Omental fat pad (tissue), 4 donors: ENCODE data around the gene NCOR2. TPM values are rescaled to one million over a fixed set of nuclear protein-coding genes. Genes with fewer than 3 reads are reported as not detected.

Source experiments
- ATAC-seq: fragments of 150-250 bp; one replicate; pipeline ENCODE4 v1.9.1; 2016; ENCODE audit warnings: mild to moderate bottlenecking, moderate library complexity; ENCODE audit not compliant: low FRiP score
- DNase-seq: peaks from one replicate; pipeline ENCODE4 v3.0.0-alpha.2; 2019; ENCODE audit warnings: low spot score
- total RNA-seq, 4 donors: library from RNA; depleted of rRNA; stranded (reverse); fragments of >200 nt; gene quantifications; one replicate each; pipeline ENCODE4 v1.1.0, GENCODE V29; 2016
- TF ChIP-seq, protein P1 (sequence below), 3 donors: fragments of 450-650 bp; IDR thresholded peaks; one replicate each; pipeline ENCODE4 v1.5.1; 2016 to 2017; ENCODE audit warnings: antibody characterized with exemption in 3 of 3, mild to moderate bottlenecking in 3 of 3, moderate library complexity in 2 of 3

NCOR2 gene
- total RNA-seq, 4 donors from 2014 or later = 53.4 to 85.3 (median 71.9) TPM

DNA sequence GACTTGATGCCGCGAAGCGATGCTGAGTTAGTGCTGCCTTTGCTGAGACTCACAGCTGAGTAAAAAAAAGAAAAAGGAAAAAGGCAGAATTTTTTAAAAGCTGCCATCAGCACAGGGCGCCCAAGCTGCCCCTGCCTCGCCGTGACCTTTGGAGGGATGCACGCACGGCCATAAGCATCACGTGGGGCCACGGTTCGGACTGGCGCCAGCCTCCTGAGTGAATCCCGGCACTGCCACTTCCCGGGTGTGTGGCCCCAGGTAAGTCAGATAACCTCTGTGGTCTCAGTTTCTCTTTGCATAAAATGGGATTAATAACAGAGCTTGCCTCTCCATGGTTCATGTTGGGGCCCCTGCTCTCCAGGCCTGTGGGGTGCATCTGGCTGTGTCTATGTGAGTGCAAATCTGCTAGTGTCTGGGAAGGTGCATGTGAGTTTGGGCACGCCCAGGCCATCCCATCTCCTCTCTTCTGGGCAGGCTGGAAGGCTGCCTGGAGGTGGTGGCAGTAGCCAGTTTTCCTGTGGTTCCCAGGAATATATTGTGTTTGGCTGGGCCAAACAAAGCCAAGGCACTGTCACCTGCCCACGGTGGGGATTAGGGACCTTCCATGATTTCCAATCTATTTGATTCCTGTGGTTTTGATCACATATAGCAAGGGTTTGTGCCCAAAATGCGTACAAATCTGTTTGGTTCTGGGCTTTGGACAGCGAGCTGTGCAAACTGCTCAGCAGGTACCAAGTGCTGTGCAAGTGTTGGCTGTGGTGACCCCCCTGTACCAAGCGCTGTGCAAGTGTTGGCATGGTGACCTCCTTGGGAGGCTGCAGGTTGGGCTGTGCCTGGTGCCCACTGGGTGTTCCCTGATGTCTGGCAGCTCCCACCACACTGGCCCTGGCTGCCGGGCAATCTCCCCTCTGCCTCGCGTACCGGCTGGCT is 43.5 kb upstream of the NCOR2 start:
- TF ChIP-seq, protein P1, sequence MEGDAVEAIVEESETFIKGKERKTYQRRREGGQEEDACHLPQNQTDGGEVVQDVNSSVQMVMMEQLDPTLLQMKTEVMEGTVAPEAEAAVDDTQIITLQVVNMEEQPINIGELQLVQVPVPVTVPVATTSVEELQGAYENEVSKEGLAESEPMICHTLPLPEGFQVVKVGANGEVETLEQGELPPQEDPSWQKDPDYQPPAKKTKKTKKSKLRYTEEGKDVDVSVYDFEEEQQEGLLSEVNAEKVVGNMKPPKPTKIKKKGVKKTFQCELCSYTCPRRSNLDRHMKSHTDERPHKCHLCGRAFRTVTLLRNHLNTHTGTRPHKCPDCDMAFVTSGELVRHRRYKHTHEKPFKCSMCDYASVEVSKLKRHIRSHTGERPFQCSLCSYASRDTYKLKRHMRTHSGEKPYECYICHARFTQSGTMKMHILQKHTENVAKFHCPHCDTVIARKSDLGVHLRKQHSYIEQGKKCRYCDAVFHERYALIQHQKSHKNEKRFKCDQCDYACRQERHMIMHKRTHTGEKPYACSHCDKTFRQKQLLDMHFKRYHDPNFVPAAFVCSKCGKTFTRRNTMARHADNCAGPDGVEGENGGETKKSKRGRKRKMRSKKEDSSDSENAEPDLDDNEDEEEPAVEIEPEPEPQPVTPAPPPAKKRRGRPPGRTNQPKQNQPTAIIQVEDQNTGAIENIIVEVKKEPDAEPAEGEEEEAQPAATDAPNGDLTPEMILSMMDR (IDR thresholded peaks at IDR 0.05) = no peak
- DNase-seq (no peak), ATAC-seq (no peak)

DNA sequence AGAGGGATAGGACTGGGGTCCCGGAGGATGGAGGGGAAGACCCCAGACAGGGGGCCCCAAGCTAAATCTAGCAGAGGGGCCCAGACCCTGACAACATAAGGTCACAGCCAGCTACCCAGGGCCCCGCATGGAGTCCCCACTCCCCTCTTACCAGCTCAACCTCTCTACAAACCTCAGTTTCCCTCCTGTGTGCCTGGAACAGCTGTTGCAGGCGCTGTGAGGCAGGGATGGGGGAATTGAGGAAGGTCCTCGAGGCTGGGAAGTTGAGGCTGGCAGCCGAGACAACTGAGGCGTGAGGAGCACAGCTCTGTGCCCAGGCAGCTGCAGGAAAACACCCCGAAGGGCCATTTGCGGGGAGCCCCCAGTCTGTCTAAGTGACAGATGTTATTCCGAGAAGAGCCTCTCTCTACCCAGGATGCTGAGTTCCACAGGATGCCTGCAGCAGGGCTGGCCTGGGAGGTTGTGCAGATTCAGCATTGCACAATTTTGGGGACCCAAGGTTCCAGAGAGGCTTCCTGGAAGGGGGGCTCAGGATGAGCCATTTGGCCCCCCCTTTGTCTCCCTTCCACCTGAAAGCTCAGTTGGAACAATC is 42.7 kb upstream of the NCOR2 start:
- DNase-seq = no peak
- TF ChIP-seq, protein P1 (IDR thresholded peaks at IDR 0.05) = no peak
- ATAC-seq = no peak

DNA sequence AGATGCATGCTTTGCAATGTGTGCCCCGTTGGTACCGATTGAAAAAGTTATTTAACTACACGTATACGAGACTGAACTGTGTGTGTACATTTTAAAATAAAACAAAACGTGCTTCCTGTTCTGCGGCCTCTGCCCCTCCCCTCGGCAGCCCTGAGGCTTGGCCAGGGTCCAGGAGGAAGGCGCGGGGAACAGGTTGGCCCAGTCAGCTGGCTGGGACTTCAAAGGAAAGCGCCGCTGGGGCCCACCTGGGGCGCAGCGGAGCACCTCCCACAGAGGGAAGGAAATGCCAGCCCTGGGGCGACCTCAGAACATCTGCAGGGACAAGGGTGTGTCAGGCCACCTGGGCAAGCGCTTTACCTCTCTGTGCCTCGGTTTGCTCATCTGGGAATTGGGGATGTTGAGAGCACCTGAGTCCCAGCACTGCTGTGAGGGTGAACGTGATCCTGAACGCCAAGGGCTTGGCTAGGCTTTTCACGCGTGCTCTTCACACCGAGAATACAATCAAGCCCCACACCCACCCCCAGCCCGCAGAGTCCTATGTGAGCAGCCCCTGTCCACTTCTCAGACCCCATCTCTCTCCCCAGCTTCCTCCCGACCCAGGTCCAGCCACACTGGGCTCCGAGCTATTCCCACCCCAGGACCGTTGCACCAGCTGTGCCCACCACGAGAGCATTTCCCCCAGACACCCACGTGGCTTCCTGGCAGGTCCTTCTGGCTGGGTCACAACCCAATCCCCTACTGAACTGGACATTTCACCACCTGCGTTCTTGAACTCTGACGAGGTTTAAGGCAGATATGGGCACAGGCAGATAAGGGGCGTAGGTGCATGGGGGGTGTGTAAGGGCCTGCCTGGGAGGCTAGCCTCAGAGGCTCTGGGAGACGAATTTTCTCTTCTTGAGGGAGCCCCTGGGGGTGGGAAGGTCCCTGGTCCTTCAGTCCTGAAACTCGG is 41.9 kb upstream of the NCOR2 start:
- DNase-seq (peak; percentile 55), ATAC-seq (peak; percentile 31)

DNA sequence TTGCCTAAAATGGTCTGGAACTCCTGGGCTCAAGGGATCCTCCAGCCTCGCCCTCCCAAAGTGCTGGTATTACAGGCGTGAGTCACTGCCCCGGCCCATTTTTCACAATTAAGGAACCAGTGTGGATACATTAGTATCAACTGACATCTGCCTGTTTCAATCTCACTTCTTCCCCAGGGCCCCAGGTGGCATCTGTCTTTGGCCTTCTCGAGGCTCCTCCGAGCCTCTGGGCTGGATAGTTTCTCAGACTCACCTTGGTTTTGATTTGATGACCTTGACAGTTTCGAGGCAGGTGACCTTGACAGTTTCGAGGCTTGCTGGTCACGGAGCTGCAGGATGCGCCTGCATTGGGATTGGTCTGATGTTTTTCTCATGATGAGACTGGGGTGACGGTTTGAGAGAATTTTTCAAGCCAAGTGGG is 41.0 kb upstream of the NCOR2 start:
- peak; percentile 11 for ATAC-seq
- DNase-seq = no peak
- TF ChIP-seq, protein P1 (IDR thresholded peaks at IDR 0.05) = no peak

More for the DNA sequence above, 41.9 kb upstream of the NCOR2 start:
- TF ChIP-seq, protein P1 (IDR thresholded peaks at IDR 0.05) = no peak

DNA sequence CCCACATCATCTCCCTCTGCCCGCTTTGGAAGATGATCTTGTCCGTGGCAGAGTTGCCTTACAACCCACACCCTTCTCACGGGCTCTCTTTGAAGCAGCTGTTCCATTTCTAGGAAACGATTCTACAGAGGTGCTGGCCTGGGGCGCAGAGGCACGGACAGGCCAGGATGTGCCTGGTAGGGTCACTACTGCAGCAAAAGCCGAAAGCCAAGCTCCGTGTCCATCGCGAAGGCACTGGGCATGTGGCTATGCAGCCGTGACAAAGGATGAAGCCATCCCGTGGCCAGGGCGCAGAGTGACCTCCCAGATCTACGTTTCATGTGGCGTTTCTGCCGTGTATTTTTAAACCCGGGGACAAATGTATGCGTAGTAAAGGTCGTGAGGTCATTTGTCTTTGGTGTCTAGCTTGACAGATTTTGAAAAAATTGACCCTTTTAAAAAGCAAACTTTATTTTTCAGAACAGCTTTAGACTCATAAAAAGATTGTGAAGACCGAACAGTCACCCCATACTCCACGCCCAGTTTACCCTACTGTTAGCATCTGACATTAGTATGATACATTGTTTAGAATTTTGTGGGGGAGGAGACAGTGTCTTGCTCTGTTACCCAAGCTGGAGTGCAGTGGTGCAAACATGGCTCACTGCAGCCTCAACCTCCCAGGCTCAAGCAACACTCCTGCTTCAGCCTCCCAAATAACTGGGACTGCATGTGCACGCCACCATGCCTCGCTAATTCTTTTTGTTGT is 40.4 kb upstream of the NCOR2 start:
- TF ChIP-seq, protein P1 (IDR thresholded peaks at IDR 0.05) = no peak
- ATAC-seq (no peak), DNase-seq (no peak)
